CD4-positive, alpha-beta T cell treated with Interferon alpha-2 for 1 hour (primary cell): ENCODE measurements around the gene CUEDC2.

ENCODE experiments used
- DNase-seq, 2 donors: peaks; one replicate each; pipeline ENCODE4 v3.0.0-alpha.2; 2020 to 2022

Gene CUEDC2

DNA sequence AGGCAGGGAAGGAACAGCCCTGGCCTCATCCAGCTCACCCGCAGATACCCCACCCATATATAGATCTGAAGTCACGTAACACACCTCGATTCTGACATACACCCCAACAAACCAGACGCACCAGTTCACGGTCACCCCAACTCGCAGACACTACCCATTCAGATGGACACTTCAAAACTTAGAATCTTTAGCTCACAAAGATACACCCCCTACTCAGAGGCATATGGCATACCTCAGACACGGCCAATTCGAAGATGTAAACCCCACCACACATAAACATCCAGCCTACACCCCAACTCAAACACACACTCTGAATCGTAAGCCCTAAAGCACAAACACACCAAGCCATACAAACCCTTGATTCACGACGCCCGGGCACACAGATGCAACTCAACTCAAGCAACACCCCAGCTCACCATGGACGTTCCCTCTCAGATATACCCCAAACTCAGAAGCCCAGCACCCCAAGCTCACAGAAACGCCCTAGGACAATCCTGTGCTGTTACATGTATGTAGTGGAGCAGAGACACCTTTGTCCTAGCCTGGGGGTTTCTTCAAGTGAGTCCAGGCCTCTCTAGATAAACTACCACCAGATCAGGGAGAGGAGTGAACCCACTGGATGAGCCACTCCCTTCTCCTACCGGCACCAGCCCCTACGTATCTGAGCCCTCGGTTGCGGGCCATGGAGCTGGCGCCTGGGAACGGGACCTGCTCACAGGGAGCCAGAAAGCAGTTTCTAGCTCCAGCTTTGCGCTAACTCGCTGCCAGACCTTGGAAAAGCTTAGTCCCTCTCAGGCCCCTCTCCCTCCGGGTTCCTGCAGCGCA is 22.6 kb downstream of the CUEDC2 start:
- DNase-seq = no peak

DNA sequence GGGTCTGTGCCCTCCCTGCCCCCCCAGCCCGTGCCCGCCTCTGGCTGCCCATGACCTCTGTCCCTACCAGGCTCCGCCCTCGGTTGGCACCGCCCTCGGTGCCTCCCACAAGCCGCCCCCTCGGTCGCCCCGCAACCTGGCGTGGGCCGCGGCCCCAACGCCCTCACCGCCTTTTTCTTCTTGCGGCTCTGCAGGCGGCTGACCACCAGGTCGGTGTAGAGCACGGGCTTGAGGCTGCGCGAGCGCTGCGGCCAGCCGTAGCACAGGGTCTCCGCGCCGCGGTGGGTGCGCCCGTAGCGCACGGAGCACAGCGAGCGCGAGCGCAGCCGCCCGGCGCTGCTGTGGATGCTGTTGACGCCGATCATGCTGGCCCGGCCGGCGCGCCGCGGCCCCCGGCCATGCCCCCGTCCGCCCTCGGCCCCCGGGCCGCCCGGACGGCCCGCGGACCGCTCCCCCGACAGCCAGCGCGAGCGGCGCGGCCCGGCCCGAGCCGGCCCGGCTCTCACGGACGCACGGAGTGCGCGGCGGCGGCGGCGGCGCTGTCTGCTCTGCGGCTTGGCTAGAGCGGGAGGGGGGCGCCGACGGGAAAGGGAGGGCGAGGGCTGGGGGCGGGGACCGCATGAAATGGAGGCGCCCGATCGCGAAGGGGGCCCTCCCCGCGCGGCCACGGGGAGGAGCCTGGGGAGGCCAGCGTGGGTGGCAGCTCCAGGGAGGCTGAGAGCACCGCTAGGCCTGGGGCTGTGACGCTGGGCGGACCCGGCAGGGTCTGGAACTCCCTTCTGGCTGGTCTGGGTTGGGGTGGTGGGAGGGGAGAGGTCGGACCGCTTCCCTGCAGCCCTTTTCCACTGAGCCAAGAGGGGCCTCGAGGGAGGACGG is 23.4 kb downstream of the CUEDC2 start:
- peak; percentile 67 to 78 for DNase-seq

DNA sequence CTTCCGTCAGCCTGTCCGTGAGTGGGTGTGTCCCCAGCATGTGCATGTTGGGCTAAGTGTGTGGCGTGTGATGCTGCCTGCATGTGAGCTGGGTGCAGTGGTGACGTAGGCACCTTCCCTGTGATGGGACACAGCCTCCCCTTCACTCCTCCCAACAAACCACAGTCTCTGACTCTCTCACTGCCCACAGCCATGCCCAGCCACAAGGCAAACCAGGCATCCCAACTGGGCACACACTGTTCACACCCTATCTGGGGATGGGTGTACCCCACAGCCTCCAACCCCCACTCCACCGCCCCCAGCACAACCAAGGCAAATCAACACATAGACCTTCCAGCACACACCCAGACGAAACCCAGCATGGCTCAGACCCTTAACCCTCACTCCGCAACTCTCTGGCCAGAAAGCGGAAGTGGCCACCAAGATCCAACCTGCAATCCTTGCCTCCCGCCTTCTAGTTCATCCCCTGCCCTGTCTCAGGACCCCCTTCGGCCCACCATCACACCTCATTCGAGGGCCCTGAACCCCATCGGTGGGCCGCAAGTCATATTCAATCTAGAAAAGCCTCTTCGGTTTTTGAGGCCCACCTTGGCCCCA is 24.1 kb downstream of the CUEDC2 start:
- DNase-seq = no peak

DNA sequence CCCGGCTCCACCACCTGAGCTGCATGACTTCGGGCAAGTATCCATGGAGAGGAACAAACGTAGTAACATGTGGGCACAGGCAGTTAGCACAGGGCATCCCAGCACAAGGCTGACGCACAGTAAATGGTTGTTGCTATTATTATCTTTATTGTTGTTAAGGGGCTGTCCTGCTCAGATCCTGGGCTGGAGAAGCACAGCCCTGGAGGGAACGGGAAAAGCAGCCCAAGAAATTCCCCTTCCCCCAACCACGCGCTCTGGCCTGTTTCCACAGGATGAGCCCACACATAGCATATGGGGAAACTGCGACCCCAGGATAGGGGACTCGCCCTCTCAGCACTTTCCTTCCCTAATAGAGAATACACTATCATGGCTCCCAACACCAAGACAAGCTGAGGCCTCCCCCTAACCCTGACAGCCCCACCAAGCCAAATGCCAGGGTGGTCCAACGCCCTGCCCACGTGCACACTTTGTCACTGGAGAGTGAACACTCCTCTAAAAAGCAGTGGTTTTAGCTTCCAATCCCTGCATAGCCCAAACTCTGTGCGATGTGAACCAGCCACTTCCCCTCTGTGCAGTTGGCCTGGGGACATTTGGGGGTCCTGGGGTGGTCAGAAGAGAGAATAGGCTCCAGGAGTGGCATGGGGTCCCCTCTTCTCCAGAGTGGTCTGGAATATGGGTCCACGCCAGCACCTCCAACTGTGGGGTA is 24.8 kb downstream of the CUEDC2 start:
- DNase-seq = no peak

DNA sequence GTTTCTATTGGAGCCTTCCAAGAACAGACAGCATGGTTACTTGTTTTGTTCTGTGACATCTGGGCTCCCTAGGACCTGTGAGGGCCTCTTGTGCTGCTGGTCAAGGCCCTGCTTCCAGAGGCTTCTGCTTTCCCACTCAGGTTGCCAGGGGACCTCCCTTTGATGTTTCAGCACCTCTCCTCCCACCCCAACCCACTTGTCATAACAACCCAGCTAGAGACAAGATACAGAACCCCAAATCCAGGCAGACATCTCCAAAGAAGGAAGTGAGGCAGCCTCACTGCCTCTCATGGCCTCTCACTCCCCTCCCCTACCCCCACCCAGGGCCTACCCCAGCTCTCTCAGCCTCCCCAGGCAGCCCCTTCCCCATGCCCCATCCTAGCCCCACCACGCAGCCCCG is 25.6 kb downstream of the CUEDC2 start:
- DNase-seq = no peak

DNA sequence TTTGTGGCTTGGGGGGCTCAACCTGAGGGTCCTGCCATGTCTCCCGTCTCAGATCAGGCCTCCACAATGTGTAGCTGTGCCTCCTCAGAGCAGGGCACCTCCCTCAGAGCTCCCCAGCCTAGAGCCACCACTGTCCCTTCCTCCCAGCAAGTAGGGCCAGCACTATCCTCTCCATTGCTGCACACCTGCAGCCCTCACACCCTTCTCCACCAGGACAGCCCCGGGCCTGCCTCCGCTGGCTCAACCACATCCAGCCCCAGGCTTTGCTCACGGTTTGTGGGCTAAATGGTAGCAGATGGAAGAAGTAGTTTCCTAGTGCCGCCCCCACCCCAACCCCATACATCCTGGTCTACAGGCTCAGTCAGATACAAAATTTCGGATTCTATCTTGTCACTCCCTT is 26.7 kb downstream of the CUEDC2 start:
- no peak for DNase-seq

DNA sequence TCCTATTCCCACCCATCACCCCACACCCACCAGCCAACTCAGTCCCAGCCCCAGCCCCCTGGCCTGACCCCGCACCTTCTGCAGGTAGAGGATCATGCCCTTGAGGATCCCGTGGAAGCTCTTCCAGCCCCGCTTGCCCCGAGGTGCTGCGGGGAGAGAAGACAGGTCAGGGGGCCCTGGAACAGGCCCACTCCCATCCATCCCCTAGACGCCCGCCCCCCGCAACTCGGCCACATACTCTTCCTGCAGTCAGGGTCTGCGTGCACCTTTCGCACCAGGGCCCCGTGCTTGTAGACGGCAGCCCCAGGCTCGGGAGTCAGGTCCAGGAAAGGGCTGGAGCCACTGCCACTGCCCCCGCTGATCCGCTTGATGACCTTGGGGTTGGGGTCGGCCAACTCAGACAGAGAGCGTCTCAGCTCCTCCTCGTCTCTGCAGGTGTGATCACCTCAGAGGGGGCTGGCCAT is 27.2 kb downstream of the CUEDC2 start:
- no peak for DNase-seq

DNA sequence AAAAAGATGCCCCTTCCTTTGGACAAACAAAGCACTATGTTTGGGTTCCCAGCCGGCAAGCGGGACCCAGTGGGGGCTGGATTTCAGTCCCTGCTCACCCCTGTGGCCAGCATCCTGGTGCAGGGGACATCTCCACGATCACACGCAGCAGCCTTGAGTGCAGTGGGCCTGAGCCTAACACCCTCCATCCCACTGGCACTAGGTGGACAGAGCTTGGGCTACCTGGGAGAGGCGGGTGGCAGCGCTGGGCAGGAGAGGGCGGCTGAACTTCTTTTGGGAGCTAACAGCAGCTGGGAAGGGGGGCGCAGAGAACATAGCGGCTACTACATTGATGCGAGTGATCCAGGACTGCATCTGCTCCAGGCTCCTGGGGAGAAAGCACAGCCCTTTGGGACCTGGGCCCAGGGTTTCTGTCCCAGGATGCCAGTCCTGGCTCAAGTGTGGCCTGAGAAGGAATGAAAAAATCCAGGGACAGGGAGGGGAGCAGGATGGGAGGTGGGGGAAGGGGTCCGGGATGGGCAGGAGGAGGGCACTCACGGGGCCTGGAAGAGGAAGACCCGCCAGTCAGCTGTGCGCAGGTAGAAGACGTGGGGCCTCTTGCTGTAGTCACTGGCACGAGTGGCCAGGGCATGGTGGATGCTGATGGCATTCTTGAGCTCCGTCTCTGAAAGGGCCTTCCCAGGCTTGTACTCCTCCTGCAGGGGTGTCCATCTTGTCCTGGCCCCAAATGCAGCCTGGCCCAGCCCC is 27.8 kb downstream of the CUEDC2 start:
- DNase-seq = peak in 1 of 2 donors; percentile 19

DNA sequence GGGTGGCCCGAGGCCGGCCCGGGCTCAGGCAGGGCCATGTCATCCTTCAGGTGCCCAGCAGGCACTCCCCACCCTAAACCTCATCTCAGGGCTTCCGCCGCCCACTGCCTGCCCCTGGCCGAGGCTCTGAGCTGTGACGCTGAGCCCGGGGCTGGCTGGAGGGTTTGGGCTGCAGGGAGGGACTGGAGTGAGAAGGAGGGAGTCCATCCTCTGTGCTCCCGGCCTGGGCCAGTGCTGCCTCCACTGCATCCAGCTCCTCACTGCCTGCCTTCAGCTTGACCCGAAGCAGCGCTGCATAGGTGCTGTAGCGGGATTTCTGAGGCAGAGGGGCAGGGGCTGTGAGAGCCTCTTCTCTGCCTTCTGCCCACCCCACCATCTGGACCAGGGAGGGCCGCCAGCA is 29.3 kb downstream of the CUEDC2 start:
- DNase-seq = no peak

DNA sequence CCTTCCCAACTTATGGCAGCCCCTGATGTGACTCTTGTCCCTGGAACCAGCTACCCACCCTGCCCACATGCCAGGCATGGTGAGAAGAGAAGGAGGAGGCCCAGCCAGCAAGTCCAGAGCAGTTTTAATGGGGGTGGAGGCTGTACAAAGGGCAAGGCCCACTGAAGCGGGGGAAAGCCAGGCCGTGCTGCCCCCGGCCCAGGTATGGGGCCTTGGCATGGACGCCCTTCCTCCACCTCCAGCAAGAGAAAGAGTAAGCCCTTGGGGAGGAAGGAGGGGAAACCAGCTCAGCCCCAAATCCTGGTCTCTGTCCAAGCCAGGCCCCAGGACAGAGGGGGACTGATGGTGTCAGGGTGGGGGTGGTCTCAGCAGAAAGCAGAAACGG is 29.9 kb downstream of the CUEDC2 start:
- DNase-seq = no peak

DNA sequence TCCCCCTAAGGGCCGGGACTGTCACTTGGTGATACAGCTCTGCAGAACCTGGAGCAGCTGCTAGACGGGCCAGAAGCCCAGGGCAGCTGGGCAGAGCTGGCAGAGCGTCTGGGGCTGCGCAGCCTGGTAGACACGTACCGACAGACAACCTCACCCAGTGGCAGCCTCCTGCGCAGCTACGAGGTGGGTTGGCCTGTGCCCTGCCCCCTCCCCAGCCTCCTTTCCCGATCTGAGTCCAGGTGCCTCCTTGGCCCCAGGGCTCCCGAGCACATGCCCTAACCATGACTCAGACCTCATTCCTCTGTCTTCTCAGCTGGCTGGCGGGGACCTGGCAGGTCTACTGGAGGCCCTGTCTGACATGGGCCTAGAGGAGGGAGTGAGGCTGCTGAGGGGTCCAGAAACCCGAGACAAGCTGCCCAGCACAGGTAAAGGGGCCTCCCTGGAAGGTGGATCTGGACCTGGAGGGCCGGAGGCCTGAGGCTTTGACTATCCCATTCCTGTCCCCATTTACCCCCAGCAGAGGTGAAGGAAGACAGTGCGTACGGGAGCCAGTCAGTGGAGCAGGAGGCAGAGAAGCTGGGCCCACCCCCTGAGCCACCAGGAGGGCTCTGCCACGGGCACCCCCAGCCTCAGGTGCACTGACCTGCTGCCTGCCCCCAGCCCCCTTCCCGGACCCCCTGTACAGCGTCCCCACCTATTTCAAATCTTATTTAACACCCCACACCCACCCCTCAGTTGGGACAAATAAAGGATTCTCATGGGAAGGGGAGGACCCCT is 30.5 kb downstream of the CUEDC2 start:
- no peak for DNase-seq

DNA sequence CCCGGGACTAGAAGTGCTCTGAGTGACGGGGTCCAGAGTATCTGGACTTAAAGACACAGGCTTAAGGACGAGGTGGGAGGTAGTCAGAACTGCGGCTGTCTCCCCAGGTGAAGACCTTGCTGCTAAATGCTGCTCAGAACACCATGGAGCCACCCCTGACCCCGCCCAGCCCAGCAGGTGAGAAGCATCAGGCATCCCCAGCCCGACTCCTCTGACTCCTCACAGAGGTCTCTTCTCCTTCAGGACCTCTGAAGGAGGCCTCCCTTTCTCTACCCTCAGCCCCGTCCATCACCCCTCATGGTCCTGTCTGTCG is 31.1 kb downstream of the CUEDC2 start:
- DNase-seq = no peak

DNA sequence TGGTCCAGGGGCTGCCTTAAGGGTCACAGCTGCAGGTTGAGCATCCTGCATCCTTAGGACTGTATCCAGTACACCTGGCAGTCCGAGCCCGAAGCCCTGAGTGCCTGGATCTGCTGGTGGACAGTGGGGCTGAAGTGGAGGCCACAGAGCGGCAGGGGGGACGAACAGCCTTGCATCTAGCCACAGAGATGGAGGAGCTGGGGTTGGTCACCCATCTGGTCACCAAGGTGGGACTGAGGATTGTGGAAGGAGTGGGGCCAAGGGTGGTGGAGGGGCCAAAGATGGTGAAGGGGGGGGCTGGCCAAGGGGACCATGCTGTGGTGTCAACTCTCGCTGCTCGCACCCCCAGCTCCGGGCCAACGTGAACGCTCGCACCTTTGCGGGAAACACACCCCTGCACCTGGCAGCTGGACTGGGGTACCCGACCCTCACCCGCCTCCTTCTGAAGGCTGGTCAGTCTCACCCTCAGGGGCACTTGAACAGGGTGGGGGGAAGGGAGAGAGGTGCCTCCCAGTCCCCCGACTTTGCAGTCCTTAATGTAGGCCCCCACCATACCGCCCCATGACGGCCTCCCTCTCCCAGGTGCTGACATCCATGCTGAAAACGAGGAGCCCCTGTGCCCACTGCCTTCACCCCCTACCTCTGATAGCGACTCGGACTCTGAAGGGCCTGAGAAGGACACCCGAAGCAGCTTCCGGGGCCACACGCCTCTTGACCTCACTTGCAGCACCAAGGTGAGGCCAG is 31.6 kb downstream of the CUEDC2 start:
- DNase-seq = no peak

DNA sequence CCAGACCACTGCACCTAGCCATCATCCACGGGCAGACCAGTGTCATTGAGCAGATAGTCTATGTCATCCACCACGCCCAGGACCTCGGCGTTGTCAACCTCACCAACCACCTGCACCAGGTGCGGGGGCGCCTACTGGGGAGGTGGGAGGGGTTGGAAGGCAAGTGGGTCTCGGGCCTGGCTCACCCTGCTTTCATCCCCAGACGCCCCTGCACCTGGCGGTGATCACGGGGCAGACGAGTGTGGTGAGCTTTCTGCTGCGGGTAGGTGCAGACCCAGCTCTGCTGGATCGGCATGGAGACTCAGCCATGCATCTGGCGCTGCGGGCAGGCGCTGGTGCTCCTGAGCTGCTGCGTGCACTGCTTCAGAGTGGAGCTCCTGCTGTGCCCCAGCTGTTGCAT is 32.3 kb downstream of the CUEDC2 start:
- DNase-seq = no peak

DNA sequence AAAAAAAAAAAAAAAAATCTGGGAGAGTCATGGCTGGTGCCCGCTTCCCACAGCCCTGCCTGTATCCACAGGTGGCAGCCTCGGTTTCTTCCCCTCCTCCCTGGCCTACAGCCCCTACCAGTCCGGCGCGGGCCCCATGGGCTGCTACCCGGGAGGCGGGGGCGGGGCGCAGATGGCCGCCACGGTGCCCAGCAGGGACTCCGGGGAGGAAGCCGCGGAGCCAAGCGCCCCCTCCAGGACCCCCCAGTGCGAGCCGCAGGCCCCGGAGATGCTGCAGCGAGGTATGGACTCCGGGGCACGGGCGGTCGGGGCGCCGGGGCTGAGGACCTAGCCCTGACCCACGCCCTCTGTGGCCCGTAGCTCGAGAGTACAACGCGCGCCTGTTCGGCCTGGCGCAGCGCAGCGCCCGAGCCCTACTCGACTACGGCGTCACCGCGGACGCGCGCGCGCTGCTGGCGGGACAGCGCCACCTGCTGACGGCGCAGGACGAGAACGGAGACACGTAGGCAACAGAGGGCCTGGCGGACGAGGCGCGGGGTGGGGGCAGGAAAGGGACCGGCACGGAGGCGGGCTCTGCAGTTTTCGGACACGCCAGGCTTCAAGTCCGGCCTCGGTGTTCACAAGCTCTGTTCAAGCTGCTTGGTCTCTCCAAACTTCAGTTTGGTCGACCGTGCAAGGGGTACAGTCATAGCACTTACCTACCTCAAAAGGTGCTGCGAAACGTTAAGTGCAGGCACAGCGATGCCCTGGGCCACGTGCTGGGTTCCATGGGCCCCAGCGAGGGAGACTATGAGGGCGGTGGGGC is 33.0 kb downstream of the CUEDC2 start:
- peak; percentile 88 to 92 for DNase-seq

DNA sequence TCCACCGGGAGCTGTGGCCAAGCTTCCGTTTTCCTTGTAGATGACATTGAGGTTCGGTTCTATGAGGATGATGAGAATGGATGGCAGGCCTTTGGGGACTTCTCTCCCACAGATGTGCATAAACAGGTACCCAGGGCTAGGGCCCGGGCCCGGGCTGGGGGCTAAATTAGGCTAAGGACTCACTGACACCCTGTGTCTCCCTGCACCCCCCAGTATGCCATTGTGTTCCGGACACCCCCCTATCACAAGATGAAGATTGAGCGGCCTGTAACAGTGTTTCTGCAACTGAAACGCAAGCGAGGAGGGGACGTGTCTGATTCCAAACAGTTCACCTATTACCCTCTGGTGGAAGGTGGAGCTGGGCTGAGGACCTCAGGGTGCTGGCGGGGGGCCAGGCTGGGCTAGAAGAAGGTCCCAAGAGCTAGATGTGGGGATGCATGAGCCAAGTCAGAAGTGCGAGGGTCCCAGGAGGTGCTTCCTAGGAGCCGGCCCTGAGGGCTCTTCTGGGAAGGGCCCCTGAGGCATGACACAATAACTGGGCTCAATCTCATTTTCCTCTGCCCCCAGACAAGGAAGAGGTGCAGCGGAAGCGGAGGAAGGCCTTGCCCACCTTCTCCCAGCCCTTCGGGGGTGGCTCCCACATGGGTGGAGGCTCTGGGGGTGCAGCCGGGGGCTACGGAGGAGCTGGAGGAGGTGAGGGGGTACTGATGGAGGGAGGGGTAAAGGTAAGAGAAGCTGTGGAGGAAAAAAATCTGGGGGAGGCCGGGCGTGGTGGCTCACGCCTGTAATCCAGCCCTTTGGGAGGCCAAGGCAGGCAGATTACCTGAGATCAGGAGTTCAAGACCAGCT is 34.0 kb downstream of the CUEDC2 start:
- DNase-seq = no peak

DNA sequence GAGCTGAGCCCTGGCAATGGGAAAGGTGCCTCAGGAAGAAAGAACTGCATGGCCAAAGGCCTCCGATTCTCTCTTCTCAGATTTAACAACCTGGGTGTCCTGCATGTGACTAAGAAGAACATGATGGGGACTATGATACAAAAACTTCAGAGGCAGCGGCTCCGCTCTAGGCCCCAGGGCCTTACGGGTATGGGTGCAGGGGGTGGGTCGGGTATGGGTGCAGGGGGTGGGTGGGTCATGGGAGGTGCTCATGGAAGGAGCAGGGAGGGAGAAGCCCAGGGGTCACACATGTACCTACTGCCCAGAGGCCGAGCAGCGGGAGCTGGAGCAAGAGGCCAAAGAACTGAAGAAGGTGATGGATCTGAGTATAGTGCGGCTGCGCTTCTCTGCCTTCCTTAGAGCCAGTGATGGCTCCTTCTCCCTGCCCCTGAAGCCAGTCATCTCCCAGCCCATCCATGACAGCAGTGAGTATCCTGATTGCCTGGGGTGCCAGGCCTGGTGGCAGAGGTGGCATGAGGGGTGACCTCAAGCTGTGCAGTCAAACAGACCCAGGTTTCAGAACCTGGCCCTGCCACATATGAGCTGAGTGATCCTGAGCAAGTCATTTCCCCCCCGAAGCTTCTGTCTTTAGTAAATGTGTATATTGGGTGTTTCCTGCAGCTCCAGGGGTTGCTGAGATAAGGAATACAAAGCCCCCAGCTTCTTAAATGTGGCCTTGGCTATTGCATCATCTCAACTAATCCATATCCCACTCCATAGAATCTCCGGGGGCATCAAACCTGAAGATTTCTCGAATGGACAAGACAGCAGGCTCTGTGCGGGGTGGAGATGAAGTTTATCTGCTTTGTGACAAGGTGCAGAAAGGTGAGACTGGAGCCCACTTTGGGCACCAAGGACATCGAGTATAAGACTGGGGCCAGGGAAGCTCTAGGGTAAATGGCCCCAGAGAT is 34.9 kb downstream of the CUEDC2 start:
- no peak for DNase-seq

DNA sequence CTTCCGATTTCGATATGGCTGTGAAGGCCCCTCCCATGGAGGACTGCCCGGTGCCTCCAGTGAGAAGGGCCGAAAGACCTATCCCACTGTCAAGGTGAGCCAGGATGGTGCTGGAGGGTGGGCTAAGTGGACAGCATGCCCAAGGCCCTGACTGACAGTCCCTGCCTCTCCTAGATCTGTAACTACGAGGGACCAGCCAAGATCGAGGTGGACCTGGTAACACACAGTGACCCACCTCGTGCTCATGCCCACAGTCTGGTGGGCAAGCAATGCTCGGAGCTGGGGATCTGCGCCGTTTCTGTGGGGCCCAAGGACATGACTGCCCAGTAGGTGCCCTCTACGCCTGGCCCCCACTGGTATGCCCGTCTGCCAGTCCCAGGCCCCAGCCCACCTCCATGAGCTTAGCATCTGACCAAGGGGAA is 35.6 kb downstream of the CUEDC2 start:
- no peak for DNase-seq
